Activated naive CD8-positive, alpha-beta T cell treated with anti-CD3 and anti-CD28 coated beads, Interleukin-2, amount 50 U/mL, for 24 hours (primary cell): Measurements from ENCODE around the gene PTPN4.

Experiments
- ATAC-seq: fragments of 150-1000 bp; cut with Tn5 transposase; one replicate; pipeline ENCODE4 v1.10.0; 2021
- DNase-seq: peaks from one replicate; pipeline ENCODE4 v3.0.0; 2021
- H3K27ac Mint-ChIP-seq: one replicate; pipeline ENCODE4 v1.8.0; 2021; ENCODE audit warnings: mild to moderate bottlenecking, mixed read lengths
- H3K27me3 Mint-ChIP-seq: one replicate; pipeline ENCODE4 v1.8.0; 2021; ENCODE audit warnings: mixed read lengths
- H3K36me3 Mint-ChIP-seq: one replicate; pipeline ENCODE4 v1.8.0; 2021; ENCODE audit warnings: low read depth, mixed read lengths
- H3K4me1 Mint-ChIP-seq: one replicate; pipeline ENCODE4 v1.8.0; 2021; ENCODE audit warnings: mixed read lengths
- H3K4me3 Mint-ChIP-seq: one replicate; pipeline ENCODE4 v1.8.0; 2021; ENCODE audit warnings: mild to moderate bottlenecking, moderate library complexity, mixed read lengths
- H3K9me3 Mint-ChIP-seq: one replicate; pipeline ENCODE4 v1.8.0; 2021; ENCODE audit warnings: mixed read lengths

Gene PTPN4

DNA sequence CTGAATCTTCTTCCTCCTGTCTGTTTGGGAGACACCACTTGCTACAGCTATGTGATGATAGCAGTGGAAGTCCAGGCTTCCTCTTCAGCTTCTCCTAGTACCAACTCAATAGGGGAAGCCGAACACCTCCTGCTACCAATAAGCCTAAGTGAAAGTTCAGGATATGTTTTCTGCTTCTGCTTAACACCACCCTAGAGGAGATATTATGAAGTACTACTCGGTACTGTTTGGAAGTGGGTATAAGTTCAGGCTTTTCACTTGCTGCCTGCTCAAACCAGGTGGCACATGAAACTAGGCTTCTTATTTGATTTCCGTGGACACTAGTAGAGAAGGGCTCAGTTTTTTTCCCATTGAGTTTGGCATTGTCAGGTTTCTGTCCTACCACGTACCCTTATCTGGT is 99.8 kb downstream of the PTPN4 start:
- DNase-seq: no peak
- Mint-ChIP-seq H3K9me3 (no peaks in the 10 kb centered on the region), H3K27me3 (no peaks in the 10 kb centered on the region), H3K4me1 (peaks cover 65% of the 10 kb centered on the region), H3K27ac (no peak overlapping the region), H3K36me3 (peaks cover 6% of the 10 kb centered on the region), H3K4me3 (no peak overlapping the region)
- no peak for ATAC-seq

- H3K27ac Mint-ChIP-seq: no peak overlapping the region
- peaks cover 70% of the 10 kb centered on the region for H3K4me1 Mint-ChIP-seq
These were observed 101.2 kb downstream of the PTPN4 start for GRCh38 chr2:119860924-119861323.

GRCh38 chr2:119862127-119862889 is 102.6 kb downstream of the PTPN4 start:
- DNase-seq (no peak), ATAC-seq (peak; percentile 57)
- Mint-ChIP-seq H3K4me3 (no peak overlapping the region), H3K4me1 (peaks cover 68% of the 10 kb centered on the region), H3K27me3 (no peaks in the 10 kb centered on the region), H3K27ac (peak overlapping the region; percentile 52), H3K9me3 (no peaks in the 10 kb centered on the region), H3K36me3 (peaks cover 8% of the 10 kb centered on the region)

More at GRCh38 chr2:119860924-119861323, 101.2 kb downstream of the PTPN4 start:
- Mint-ChIP-seq H3K27me3 (no peaks in the 10 kb centered on the region), H3K36me3 (peaks cover 8% of the 10 kb centered on the region), H3K9me3 (no peaks in the 10 kb centered on the region), H3K4me3 (no peak overlapping the region)
- DNase-seq (no peak), ATAC-seq (no peak)

DNA sequence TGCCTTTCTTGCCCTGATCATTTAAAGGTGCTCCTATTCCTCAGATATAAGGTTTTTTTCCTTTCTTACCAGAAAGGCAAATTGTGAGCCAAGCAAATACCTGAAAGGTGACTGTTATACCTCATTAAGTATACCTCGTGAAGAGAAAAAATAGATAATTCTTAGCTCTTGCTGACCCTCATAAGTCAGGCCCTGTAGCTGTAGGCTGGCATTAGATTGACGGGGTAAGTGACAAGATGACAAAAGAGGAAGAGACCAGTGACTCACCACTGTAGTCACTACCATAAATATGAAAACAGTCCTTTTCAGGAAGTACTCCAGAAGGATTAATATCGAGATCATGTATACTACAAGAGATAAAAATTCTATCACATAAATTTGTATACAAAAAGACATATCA is 104.6 kb downstream of the PTPN4 start:
- ATAC-seq (peak; percentile 72), DNase-seq (no peak)
- H3K27ac Mint-ChIP-seq: peak overlapping the region; percentile 25
- H3K36me3 Mint-ChIP-seq: peaks cover 15% of the 10 kb centered on the region
- no peaks in the 10 kb centered on the region for H3K9me3 Mint-ChIP-seq
- no peak overlapping the region for H3K4me3 Mint-ChIP-seq
- H3K27me3 Mint-ChIP-seq: no peaks in the 10 kb centered on the region
- H3K4me1 Mint-ChIP-seq: peaks cover 70% of the 10 kb centered on the region

DNA sequence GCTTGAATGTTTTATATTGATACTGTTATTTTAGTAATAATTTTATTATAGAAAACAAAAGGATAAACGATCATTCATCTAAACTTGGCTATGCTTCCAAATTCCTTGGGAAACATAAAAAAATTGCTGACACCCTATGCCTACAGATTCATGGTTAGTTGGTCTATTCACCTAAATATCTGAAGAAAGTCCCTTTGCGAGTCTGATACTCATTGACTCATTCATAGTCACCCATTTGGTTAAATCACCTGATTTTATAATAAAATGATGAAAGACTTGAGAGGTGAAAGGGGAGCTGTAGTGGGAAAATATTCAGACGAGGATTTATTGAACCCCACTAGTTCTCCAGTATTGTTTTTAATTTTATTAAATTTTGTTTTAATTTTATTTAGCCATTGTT is 112.0 kb downstream of the PTPN4 start:
- Mint-ChIP-seq H3K36me3 (peaks cover 16% of the 10 kb centered on the region), H3K27ac (no peak overlapping the region)
- no peak for DNase-seq

GRCh38 chr2:119873350-119874315 is 113.9 kb downstream of the PTPN4 start:
- ATAC-seq (no peak), DNase-seq (no peak)
- Mint-ChIP-seq H3K36me3 (peaks cover 13% of the 10 kb centered on the region), H3K27ac (no peak overlapping the region), H3K9me3 (peaks cover 12% of the 10 kb centered on the region), H3K4me1 (peaks cover 23% of the 10 kb centered on the region), H3K4me3 (no peak overlapping the region), H3K27me3 (no peaks in the 10 kb centered on the region)

More for the DNA sequence above, 112.0 kb downstream of the PTPN4 start:
- Mint-ChIP-seq H3K9me3 (peaks cover 12% of the 10 kb centered on the region), H3K4me1 (peaks cover 30% of the 10 kb centered on the region), H3K27me3 (no peaks in the 10 kb centered on the region), H3K4me3 (no peak overlapping the region)
- no peak for ATAC-seq

DNA sequence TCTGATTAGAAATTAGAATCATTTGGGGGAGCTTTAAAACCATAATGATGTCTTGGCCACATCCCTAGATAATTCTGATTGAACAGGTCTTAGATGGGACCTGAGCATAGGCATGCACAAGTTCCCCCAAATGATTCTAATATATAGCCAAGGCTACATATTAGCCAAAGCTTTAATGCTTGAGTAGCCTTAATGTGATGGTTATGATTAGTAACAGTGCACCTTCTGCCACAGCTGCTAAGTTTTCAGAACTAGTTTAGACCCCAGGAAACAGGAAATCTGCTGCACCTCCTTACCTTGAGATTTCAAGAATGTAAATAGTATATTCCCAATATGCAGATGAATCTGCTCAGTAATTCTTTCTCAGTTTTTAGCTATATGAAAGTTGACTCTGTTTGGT is 119.8 kb downstream of the PTPN4 start:
- ATAC-seq (no peak), DNase-seq (no peak)
- peaks cover 21% of the 10 kb centered on the region for H3K4me1 Mint-ChIP-seq
- no peaks in the 10 kb centered on the region for H3K27me3 Mint-ChIP-seq
- H3K27ac Mint-ChIP-seq: no peak overlapping the region
- peaks cover 8% of the 10 kb centered on the region for H3K36me3 Mint-ChIP-seq
- no peak overlapping the region for H3K4me3 Mint-ChIP-seq
- H3K9me3 Mint-ChIP-seq: no peaks in the 10 kb centered on the region

DNA sequence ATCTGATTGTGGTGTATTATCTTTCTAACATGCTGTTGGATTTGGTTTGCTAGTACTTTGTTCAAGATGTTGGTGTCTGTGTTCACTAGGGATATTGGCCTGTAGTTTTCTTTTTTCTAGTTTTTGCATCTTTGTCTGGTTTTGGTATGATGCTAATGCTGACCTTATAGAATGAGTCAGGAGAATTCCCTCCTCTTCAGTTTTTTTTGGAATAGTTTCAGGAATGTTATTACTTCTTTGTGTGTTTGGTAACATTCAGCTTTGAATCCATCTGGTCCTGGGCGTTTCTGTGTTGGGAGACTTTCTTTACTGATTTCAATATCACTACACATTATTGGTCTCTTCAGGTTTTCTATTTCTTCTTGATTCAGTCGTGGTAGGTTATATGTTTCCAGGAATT is 129.0 kb downstream of the PTPN4 start:
- no peak overlapping the region for H3K4me3 Mint-ChIP-seq
- peaks cover 31% of the 10 kb centered on the region for H3K9me3 Mint-ChIP-seq
- peaks cover 56% of the 10 kb centered on the region for H3K36me3 Mint-ChIP-seq
- no peak overlapping the region for H3K27ac Mint-ChIP-seq
- H3K4me1 Mint-ChIP-seq: no peaks in the 10 kb centered on the region
- H3K27me3 Mint-ChIP-seq: no peaks in the 10 kb centered on the region
- ATAC-seq (no peak), DNase-seq (no peak)

- Mint-ChIP-seq H3K27ac (no peak overlapping the region), H3K9me3 (no peaks in the 10 kb centered on the region), H3K4me1 (no peaks in the 10 kb centered on the region), H3K36me3 (peaks cover 44% of the 10 kb centered on the region), H3K4me3 (no peak overlapping the region), H3K27me3 (no peaks in the 10 kb centered on the region)
- ATAC-seq (no peak), DNase-seq (no peak)
These were observed 138.1 kb downstream of the PTPN4 start for GRCh38 chr2:119897736-119898395.

- Mint-ChIP-seq H3K27ac (no peak overlapping the region), H3K4me1 (no peaks in the 10 kb centered on the region), H3K27me3 (no peaks in the 10 kb centered on the region), H3K36me3 (peaks cover 56% of the 10 kb centered on the region), H3K4me3 (no peak overlapping the region), H3K9me3 (peaks cover 15% of the 10 kb centered on the region)
- ATAC-seq: no peak
- no peak for DNase-seq
These were observed 141.3 kb downstream of the PTPN4 start for GRCh38 chr2:119901013-119901412.

DNA sequence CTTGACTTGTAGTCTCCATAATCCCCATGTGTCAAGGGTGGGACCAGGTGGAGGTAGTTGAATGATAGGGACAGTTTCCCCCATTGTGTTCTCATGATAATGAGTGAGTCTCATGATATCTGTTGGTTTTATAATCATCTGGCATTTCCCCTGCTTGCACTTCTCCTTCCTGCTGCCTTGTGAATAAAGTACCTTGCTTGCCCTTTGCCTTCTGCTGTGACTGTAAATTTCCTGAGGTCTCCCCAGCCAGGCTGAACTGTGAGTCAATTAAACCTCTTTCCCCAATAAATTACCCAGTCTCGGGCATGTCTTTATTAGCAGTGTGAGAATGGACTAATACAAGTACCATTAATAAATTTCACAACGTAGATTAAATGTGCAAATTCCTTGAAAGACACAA is 150.8 kb downstream of the PTPN4 start:
- ATAC-seq (no peak), DNase-seq (no peak)
- H3K4me3 Mint-ChIP-seq: no peak overlapping the region
- no peak overlapping the region for H3K27ac Mint-ChIP-seq
- no peaks in the 10 kb centered on the region for H3K27me3 Mint-ChIP-seq
- H3K4me1 Mint-ChIP-seq: no peaks in the 10 kb centered on the region
- H3K36me3 Mint-ChIP-seq: peaks cover 47% of the 10 kb centered on the region
- peaks cover 21% of the 10 kb centered on the region for H3K9me3 Mint-ChIP-seq

- peaks cover 29% of the 10 kb centered on the region for H3K36me3 Mint-ChIP-seq
- H3K4me3 Mint-ChIP-seq: no peak overlapping the region
- no peaks in the 10 kb centered on the region for H3K4me1 Mint-ChIP-seq
- H3K27me3 Mint-ChIP-seq: no peaks in the 10 kb centered on the region
- H3K27ac Mint-ChIP-seq: no peak overlapping the region
- peaks cover 12% of the 10 kb centered on the region for H3K9me3 Mint-ChIP-seq
- ATAC-seq (no peak), DNase-seq (no peak)
These were observed 154.5 kb downstream of the PTPN4 start for GRCh38 chr2:119914266-119914665.

DNA sequence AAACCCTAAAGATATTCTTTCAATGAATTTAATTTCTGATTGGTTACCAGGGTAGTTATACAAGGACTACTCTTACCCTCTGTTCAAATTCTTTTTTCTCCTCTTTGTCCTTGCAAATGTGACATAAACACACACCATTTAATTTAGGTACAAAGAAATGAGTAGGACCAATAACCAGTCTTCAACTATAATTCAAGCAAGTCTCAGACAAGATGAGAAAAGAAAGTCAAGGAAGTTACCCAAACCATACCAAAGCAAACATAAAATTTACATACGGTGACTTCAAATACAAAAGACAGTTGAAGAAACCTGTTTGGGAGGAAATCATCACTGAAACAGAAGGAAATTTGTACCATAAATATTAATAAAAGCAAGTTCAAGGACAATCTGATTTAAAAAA is 162.1 kb downstream of the PTPN4 start:
- DNase-seq (no peak), ATAC-seq (no peak)
- Mint-ChIP-seq H3K27ac (no peak overlapping the region), H3K27me3 (no peaks in the 10 kb centered on the region), H3K4me3 (no peak overlapping the region), H3K4me1 (peaks cover 28% of the 10 kb centered on the region), H3K36me3 (no peaks in the 10 kb centered on the region), H3K9me3 (no peaks in the 10 kb centered on the region)

DNA sequence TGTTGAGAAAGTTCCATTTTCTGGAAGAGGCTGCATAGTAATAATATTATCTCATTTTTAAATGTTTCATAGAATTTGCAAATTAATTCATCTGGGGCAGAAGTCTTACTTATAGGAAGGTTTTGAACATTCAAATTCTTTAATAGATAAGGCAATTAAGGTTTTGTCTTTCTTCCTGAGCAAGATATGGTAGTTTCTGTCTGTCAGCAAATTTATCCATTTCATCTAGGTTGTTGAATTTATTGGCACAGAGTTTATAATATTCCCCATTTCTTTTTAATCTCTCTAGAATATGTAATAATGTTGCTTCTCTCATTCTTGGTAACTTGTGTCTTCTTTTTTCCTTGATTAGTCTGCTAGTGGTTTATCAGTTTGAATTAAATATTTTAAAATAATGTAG is 163.0 kb downstream of the PTPN4 start:
- H3K4me3 Mint-ChIP-seq: no peak overlapping the region
- no peaks in the 10 kb centered on the region for H3K9me3 Mint-ChIP-seq
- DNase-seq: no peak
- no peaks in the 10 kb centered on the region for H3K27me3 Mint-ChIP-seq
- no peak for ATAC-seq
- no peak overlapping the region for H3K27ac Mint-ChIP-seq
- peaks cover 33% of the 10 kb centered on the region for H3K4me1 Mint-ChIP-seq
- peaks cover 1% of the 10 kb centered on the region for H3K36me3 Mint-ChIP-seq
